GM13977 (cell line): ENCODE measurements around the gene EXOSC10.

ENCODE experiments used
- DNase-seq: peaks from one replicate; pipeline ENCODE4 v3.0.0; 2012; ENCODE audit warnings: low spot score
- CTCF ChIP-seq: IDR thresholded peaks from 2 replicates; pipeline ENCODE4 v1.5.1; 2012; ENCODE audit warnings: mild to moderate bottlenecking, control low read depth; ENCODE audit not compliant: insufficient read depth; ENCODE audit errors: extremely low read depth, missing control alignments
- in situ Hi-C: fragments of 300-500 bp; cut with MboI; formaldehyde crosslinking; loops from one replicate; pipeline ENCODE4 v1.12.0; 2022; ENCODE audit warnings: low sequenced_read_pairs, low pct_unique_long_range_greater_than_20kb, mixed read lengths, inconsistent platforms; ENCODE audit not compliant: unreplicated experiment

Gene EXOSC10

GRCh38 chr1:11071463-11072215 lies 28.0 kb downstream of the EXOSC10 start:
- TF ChIP-seq CTCF: no peak
- no peak for DNase-seq
- in situ Hi-C loops: no loop called here

GRCh38 chr1:11070876-11071275 lies 28.8 kb downstream of the EXOSC10 start:
- no peak for DNase-seq
- in situ Hi-C loops: no loop called here
- TF ChIP-seq CTCF: no peak

GRCh38 chr1:11068600-11069473 lies 30.8 kb downstream of the EXOSC10 start:
- DNase-seq: no peak
- in situ Hi-C loops: no loop called here
- TF ChIP-seq CTCF: no peak

GRCh38 chr1:11067716-11068599 lies 31.7 kb downstream of the EXOSC10 start:
- no peak for TF ChIP-seq CTCF
- DNase-seq: no peak
- in situ Hi-C loops: no loop called here

GRCh38 chr1:11065796-11066195 lies 33.9 kb downstream of the EXOSC10 start:
- DNase-seq: no peak
- TF ChIP-seq CTCF: no peak
- in situ Hi-C loops: no loop called here

GRCh38 chr1:11064942-11065341 lies 34.7 kb downstream of the EXOSC10 start:
- in situ Hi-C loops: no loop called here
- no peak for DNase-seq
- no peak for TF ChIP-seq CTCF
